ENCODE results near the gene MPHOSPH9. TPM values are rescaled to one million over a fixed set of nuclear protein-coding genes. Genes with fewer than 3 reads are reported as not detected.

Gene MPHOSPH9
- total and polyA plus RNA-seq, 2 of the 13 experiments (the other 11 are each of a cell fraction or from before 2014, with no cell fraction given): 20.3 to 63.4 TPM

DNA sequence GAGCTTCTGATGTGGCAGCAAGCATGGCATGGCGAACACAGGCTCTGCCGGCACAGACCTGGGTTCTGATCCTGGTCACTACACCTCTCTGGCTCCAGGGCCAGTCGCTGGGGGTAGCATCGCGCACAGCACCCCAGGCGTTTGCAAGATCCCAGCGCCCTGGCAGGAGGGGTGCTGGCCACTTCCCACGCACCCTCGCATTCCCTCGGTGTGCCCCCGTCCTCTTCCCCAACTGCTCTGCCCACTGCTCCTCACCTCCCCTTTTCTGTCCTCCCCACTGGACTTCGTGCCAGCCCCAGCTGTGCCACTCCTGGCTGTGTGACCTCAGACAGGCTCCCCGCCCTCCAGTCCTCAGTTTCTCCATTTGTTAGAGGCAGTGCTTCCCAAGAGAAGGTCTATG is 35.9 kb upstream of the MPHOSPH9 start:
- CTCF ChIA-PET (ENCODE audit: low intra/inter-chr PET ratio, low total read pairs): no interaction called here
- Histone ChIP-seq H3K9me3 (ENCODE audit: low read length) (no peaks in the 10 kb centered on the region), H3K79me2 (ENCODE audit: insufficient read depth, low read length) (peaks cover 40% of the 10 kb centered on the region), H4K20me1 (ENCODE audit: insufficient read depth, low read length) (no peaks in the 10 kb centered on the region), H3K4me3 (replicated peaks in 1 of 3; ENCODE audit: insufficient read depth in 1 of 3, low read depth in 2 of 3, low read length in 3 of 3) (peak overlapping the region in 1 of 3 experiments; percentile 5; a peak in 1 of 6 replicates), H3K4me2 (ENCODE audit: low read depth, low read length) (peak overlapping the region; percentile 78), H2AFZ (ENCODE audit: low read length) (no peak overlapping the region), H3K4me1 (ENCODE audit: insufficient read depth, low read length) (peaks cover 23% of the 10 kb centered on the region), H3K27me3 (ENCODE audit: control insufficient read depth in 1 of 2, insufficient read depth in 2 of 2, low read length in 2 of 2) (no peaks in the 10 kb centered on the region; a peak in 1 of 5 replicates), H3K36me3 (replicated peaks in 1 of 2; ENCODE audit: control insufficient read depth in 1 of 2, insufficient read depth in 2 of 2, low read length in 2 of 2) (peaks cover 19 to 26% of the 10 kb centered on the region in 2 experiments; a peak in 4 of 5 replicates), H3K27ac (ENCODE audit: extremely low read length, insufficient read depth, low read length) (peak overlapping the region; percentile 54), H3K9ac (ENCODE audit: insufficient read depth, low read depth, low read length) (0 out of 2 replicates have a peak overlapping the region, but pooled peaks have one; percentile 29)
- WGBS (ENCODE audit: low lambda C conversion rate): 94% methylated on average over 13 of the region's 13 CpGs
- ATAC-seq (no peak), DNase-seq (ENCODE audit: low spot score) (no peak), FAIRE-seq (no peak)
- intact Hi-C loops (cut with micrococcal nuclease; ENCODE audit: unreplicated experiment) (no loop called here), in situ Hi-C loops (cut with HindIII; ENCODE audit: extremely low pct_ligation_motif_present, low pct_unique_long_range_greater_than_20kb) (no loop called here)
- BruUV-seq (replicated peaks): no TSS peak
- 0 out of 2 replicates have a peak, but pooled peaks have one; percentile 27 for TF ChIP-seq SP4 (CRISPR knock-in tag; IDR thresholded peaks at IDR 0.05)
- 0 out of 2 replicates have a peak, but pooled peaks have one; percentile 40 for TF ChIP-seq PCBP1 (IDR thresholded peaks at IDR 0.05; ENCODE audit: borderline replicate concordance, low read depth, low read length)
- no peak for TF ChIP-seq FOSL2 (CRISPR knock-in tag; IDR thresholded peaks at IDR 0.05)
- no peak for TF ChIP-seq ZNF766 (CRISPR knock-in tag; IDR thresholded peaks at IDR 0.05; ENCODE audit: borderline replicate concordance)
- peak; percentile 34; the same call in 1 of the 2 replicates for TF ChIP-seq RBFOX2 (IDR thresholded peaks at IDR 0.05; ENCODE audit: low read depth, low read length)
- TF ChIP-seq AGO2 (optimal IDR thresholded peaks at IDR 0.05; ENCODE audit: low read depth, low read length): peak; percentile 70
- POLR2A ChIA-PET: interaction anchor here (1.0 to 4.6 kb wide), 5 partner anchors 18 to 115 kb away, joined by 3 to 18 read pairs (median 4); partner anchors contain the start of genes KMT5A, MPHOSPH9 and MTRFR

DNA sequence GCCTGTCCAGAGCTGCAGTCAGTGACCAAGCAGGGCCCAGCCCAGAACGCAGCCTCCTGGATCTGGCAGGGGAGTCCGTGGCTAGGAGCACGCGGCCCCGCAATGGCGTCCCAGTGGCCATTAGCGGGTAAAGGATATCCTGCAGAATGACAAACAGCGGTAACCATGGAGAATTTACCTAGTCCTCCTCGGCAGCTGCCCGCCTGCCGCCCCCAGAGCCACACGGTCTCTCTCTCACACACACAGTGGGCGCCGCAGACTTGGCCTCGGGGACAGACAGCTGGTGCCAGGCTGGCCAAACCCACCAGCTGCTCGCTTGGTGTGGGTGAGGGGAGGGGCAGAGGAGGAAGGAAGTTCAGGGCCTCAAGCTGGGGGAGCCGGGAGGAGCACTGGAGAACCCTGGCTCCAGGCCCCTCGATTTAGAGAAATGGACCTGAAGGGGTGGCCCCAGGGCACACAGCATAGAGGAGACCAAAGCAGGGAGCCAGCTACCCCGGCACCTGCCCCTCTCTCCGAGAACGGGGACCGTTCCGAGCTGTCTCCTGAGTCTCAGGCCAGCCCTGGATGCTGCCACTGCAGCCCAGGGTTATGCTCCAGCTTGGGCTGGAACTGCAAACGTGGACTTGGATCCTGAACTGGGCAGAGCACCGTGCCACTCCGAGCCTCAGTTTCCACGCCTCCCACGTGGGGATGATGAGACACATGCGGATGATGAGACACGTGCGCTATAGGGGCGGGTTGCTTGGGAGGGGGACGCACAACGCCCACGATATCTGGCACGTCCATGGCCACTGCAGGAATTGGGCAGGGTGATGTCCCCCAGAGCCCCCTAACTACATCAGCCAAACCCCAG is 35.3 kb upstream of the MPHOSPH9 start:
- H3K9ac ChIP-seq (ENCODE audit: insufficient read depth, low read depth, low read length): no peak overlapping the region
- H3K27ac ChIP-seq (ENCODE audit: extremely low read length, insufficient read depth, low read length): no peak overlapping the region
- H3K79me2 ChIP-seq (ENCODE audit: insufficient read depth, low read length): peaks cover 44% of the 10 kb centered on the region
- ATAC-seq (no peak), FAIRE-seq (no peak), DNase-seq (ENCODE audit: low spot score) (no peak)
- no peak overlapping the region for H2AFZ ChIP-seq (ENCODE audit: low read length)
- WGBS (ENCODE audit: low lambda C conversion rate): 89% methylated on average over 18 of the region's 36 CpGs
- TF ChIP-seq AGO2 (optimal IDR thresholded peaks at IDR 0.05; ENCODE audit: low read depth, low read length) (peak; percentile 89), ATF1 (CRISPR knock-in tag; IDR thresholded peaks at IDR 0.05) (no peak), RBFOX2 (IDR thresholded peaks at IDR 0.05; ENCODE audit: low read depth, low read length) (peak; percentile 65), GTF2F1 (IDR thresholded peaks at IDR 0.05; ENCODE audit: low read length) (no peak), NFYB (CRISPR knock-in tag; IDR thresholded peaks at IDR 0.05) (no peak)
- TF ChIP-seq, protein P1, sequence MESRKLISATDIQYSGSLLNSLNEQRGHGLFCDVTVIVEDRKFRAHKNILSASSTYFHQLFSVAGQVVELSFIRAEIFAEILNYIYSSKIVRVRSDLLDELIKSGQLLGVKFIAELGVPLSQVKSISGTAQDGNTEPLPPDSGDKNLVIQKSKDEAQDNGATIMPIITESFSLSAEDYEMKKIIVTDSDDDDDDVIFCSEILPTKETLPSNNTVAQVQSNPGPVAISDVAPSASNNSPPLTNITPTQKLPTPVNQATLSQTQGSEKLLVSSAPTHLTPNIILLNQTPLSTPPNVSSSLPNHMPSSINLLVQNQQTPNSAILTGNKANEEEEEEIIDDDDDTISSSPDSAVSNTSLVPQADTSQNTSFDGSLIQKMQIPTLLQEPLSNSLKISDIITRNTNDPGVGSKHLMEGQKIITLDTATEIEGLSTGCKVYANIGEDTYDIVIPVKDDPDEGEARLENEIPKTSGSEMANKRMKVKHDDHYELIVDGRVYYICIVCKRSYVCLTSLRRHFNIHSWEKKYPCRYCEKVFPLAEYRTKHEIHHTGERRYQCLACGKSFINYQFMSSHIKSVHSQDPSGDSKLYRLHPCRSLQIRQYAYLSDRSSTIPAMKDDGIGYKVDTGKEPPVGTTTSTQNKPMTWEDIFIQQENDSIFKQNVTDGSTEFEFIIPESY (CRISPR knock-in tag; IDR thresholded peaks at IDR 0.05): peak; percentile 55; the same call in 1 of the 2 replicates
- no peaks in the 10 kb centered on the region for H4K20me1 ChIP-seq (ENCODE audit: insufficient read depth, low read length)
- H3K4me1 ChIP-seq (ENCODE audit: insufficient read depth, low read length): peaks cover 23% of the 10 kb centered on the region
- peak overlapping the region in 1 of 3 experiments; percentile 5; a peak in 1 of 6 replicates for H3K4me3 ChIP-seq (replicated peaks in 1 of 3; ENCODE audit: insufficient read depth in 1 of 3, low read depth in 2 of 3, low read length in 3 of 3)
- H3K9me3 ChIP-seq (ENCODE audit: low read length): no peaks in the 10 kb centered on the region
- intact Hi-C loops (cut with micrococcal nuclease; ENCODE audit: unreplicated experiment): no loop called here
- H3K27me3 ChIP-seq (ENCODE audit: control insufficient read depth in 1 of 2, insufficient read depth in 2 of 2, low read length in 2 of 2): no peaks in the 10 kb centered on the region; a peak in 1 of 5 replicates
- CTCF ChIA-PET (ENCODE audit: low intra/inter-chr PET ratio, low total read pairs): no interaction called here
- BruUV-seq (replicated peaks): no TSS peak
- H3K4me2 ChIP-seq (ENCODE audit: low read depth, low read length): peak overlapping the region; percentile 78
- POLR2A ChIA-PET: interaction anchor here (1.0 to 4.6 kb wide), 5 partner anchors 17 to 116 kb away, joined by 3 to 18 read pairs (median 4); partner anchors contain the start of genes KMT5A, MPHOSPH9 and MTRFR
- H3K36me3 ChIP-seq (replicated peaks in 1 of 2; ENCODE audit: control insufficient read depth in 1 of 2, insufficient read depth in 2 of 2, low read length in 2 of 2): peaks cover 22 to 33% of the 10 kb centered on the region in 2 experiments
- in situ Hi-C loops (cut with HindIII; ENCODE audit: extremely low pct_ligation_motif_present, low pct_unique_long_range_greater_than_20kb): no loop called here
